HepG2 (cell line): ENCODE data around the gene EYA3. TPM values are rescaled to one million over a fixed set of nuclear protein-coding genes. Genes with fewer than 3 reads are reported as not detected.

Source experiments
- CCAR2 ChIP-seq: fragments of 200-400 bp; formaldehyde crosslinking; optimal IDR thresholded peaks from 2 replicates; pipeline ENCODE3; 2018; ENCODE audit warnings: low read depth, mild to moderate bottlenecking, low read length, moderate library complexity
- EZH2 ChIP-seq: conservative IDR thresholded peaks from 2 replicates; pipeline ENCODE4 v1.6.1; 2012; ENCODE audit warnings: mild to moderate bottlenecking, low read depth, low read length, moderate library complexity
- HIVEP1 ChIP-seq: sonication (generic); formaldehyde crosslinking; IDR thresholded peaks from 2 replicates; pipeline ENCODE4 v1.4.0; 2020; ENCODE audit warnings: mild to moderate bottlenecking, missing genetic modification reagents
- MEIS1 ChIP-seq: sonication (generic); formaldehyde crosslinking; IDR thresholded peaks from 2 replicates; pipeline ENCODE4 v1.9.0; 2021; ENCODE audit warnings: mild to moderate bottlenecking, missing genetic modification reagents, moderate library complexity, borderline replicate concordance
- MTA3 ChIP-seq: sonication (generic); formaldehyde crosslinking; IDR thresholded peaks from 2 replicates; pipeline ENCODE4 v1.4.0; 2020; ENCODE audit warnings: missing genetic modification reagents
- MYNN ChIP-seq: sonication (generic); formaldehyde crosslinking; IDR thresholded peaks from 2 replicates; pipeline ENCODE4 v1.4.0; 2020; ENCODE audit warnings: mild to moderate bottlenecking, low read depth, missing genetic modification reagents
- MZF1 ChIP-seq: sonication (generic); formaldehyde crosslinking; IDR thresholded peaks from 2 replicates; pipeline ENCODE4 v1.8.1; 2023; ENCODE audit warnings: mild to moderate bottlenecking, missing genetic modification reagents, borderline replicate concordance
- NFATC3 ChIP-seq: sonication (generic); formaldehyde crosslinking; IDR thresholded peaks from 2 replicates; pipeline ENCODE4 v1.5.1; 2020; ENCODE audit warnings: mild to moderate bottlenecking, missing genetic modification reagents
- PRMT3 ChIP-seq: sonication (generic); formaldehyde crosslinking; IDR thresholded peaks from 2 replicates; pipeline ENCODE4 v1.8.1; 2022; ENCODE audit warnings: low read depth, mild to moderate bottlenecking, moderate library complexity, missing genetic modification reagents, borderline replicate concordance
- RFX5 ChIP-seq: IDR thresholded peaks from 2 replicates; pipeline ENCODE4 v1.6.1; 2011; ENCODE audit warnings: low read depth, low read length, improper control_type of control experiment
- SP2 ChIP-seq: sonication (generic); formaldehyde crosslinking; IDR thresholded peaks from 2 replicates; pipeline ENCODE4 v1.5.1; 2020; ENCODE audit warnings: mild to moderate bottlenecking, missing genetic modification reagents
- WIZ ChIP-seq: sonication (generic); formaldehyde crosslinking; IDR thresholded peaks from 2 replicates; pipeline ENCODE4 v1.5.1; 2020; ENCODE audit warnings: mild to moderate bottlenecking, missing genetic modification reagents
- ZFP1 ChIP-seq: IDR thresholded peaks from 2 replicates; pipeline ENCODE4 v1.6.1; 2016
- ZMYM4 ChIP-seq: sonication (generic); formaldehyde crosslinking; IDR thresholded peaks from 2 replicates; pipeline ENCODE4 v1.8.1; 2023; ENCODE audit warnings: mild to moderate bottlenecking, missing genetic modification reagents
- ZNF10 ChIP-seq: sonication (generic); formaldehyde crosslinking; IDR thresholded peaks from 2 replicates; pipeline ENCODE4 v1.4.0; 2020; ENCODE audit warnings: mild to moderate bottlenecking, low read depth, missing genetic modification reagents, borderline replicate concordance
- ZNF230 ChIP-seq: sonication (generic); formaldehyde crosslinking; IDR thresholded peaks from 2 replicates; pipeline ENCODE4 v1.4.0; 2020; ENCODE audit warnings: mild to moderate bottlenecking, missing genetic modification reagents
- ZNF891 ChIP-seq: sonication (generic); formaldehyde crosslinking; IDR thresholded peaks from 2 replicates; pipeline ENCODE4 v1.5.0; 2020; ENCODE audit warnings: mild to moderate bottlenecking, missing genetic modification reagents
- polyA plus RNA-seq, 8 experiments: library from polyadenylated mRNA; depleted of rRNA in 3 of 8; stranded (reverse) in 7 of 8; unstranded in 1 of 8; fragments of >200 nt; fragmentation: Illumina TruSeq in 4 of 8; extraction: Trizol in 4 of 8; gene quantifications; 2 replicates each; pipeline versions ENCODE4 v1.2.1 to v1.2.3, GENCODE V29; 2011 to 2016; ENCODE audit warnings: low read depth in 4 of 8, missing spikeins in 1 of 8, mixed read lengths in 1 of 8; ENCODE audit not compliant: insufficient read depth in 1 of 8
- total RNA-seq, 5 experiments: library from RNA; depleted of rRNA; stranded (reverse); fragments of >200 nt; fragmentation: Illumina TruSeq; extraction: Trizol; gene quantifications; 2 replicates each; pipeline ENCODE4 v1.2.3, GENCODE V29; 2016; ENCODE audit warnings: low read depth in 1 of 5
- TF ChIP-seq, protein P1 (sequence below): sonication (generic); formaldehyde crosslinking; IDR thresholded peaks from 2 replicates; pipeline ENCODE4 v1.5.1; 2020; ENCODE audit warnings: missing genetic modification reagents, mild to moderate bottlenecking, borderline replicate concordance
- TF ChIP-seq, protein P2 (sequence below): IDR thresholded peaks from 2 replicates; pipeline ENCODE4 v1.6.1; 2016; ENCODE audit warnings: missing compliant biosample characterization, missing genetic modification reagents, borderline replicate concordance
- TF ChIP-seq, protein P3 (sequence below): sonication (generic); formaldehyde crosslinking; IDR thresholded peaks from 2 replicates; pipeline ENCODE4 v1.4.0; 2020; ENCODE audit warnings: mild to moderate bottlenecking, missing genetic modification reagents
- TF ChIP-seq, protein P4 (sequence below): sonication (generic); formaldehyde crosslinking; IDR thresholded peaks from 2 replicates; pipeline ENCODE4 v1.8.0; 2022; ENCODE audit warnings: low read depth, missing genetic modification reagents
- TF ChIP-seq, protein P5 (sequence below): sonication (generic); formaldehyde crosslinking; IDR thresholded peaks from 2 replicates; pipeline ENCODE4 v1.4.0; 2020; ENCODE audit warnings: missing genetic modification reagents, borderline replicate concordance

Gene EYA3
- total and polyA plus RNA-seq, 2 of the 13 experiments (the other 11 are each of a cell fraction or from before 2014, with no cell fraction given), result 13.9 to 19.7 TPM

DNA sequence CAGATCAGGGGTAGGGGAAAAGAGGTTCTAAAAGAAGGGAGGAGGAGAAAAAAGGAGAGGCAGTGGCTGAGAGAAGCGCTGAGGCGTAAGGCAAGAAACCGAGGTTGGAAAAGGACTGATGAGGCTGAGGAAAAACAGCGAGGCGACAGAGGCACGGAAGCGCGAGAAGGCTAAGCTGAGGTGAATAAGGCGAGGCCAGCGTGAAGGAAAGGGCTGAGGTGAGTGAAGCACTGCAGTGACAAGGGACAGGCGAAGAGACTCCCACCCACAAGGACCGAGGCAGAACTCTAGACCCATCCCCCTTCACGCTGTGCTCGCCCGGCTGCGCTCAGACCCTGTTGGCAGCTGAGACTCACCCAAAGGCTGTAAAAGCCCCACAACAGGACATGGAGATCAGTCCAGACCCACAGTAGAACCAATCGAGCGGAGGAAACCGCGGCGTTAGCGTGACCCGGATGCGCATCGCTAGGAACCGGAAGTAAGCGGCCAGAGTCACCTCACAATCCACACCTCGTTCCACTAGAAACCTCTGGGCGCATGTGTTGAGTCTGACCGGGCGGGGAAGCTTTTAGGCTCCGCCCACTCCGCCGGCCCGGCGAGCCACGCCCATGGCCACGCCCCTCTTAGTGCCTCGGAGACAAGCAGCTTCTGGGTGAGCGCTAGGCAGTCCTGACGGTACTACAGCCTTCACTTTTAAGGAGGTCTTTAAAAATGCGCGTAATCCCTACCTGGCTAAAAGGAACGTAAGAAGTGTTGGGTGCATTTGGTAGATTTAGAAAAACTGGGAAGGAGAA, at the start of gene EYA3 (continued):
- TF ChIP-seq ZNF891 (CRISPR knock-in tag) (no peak), CCAR2 (no peak), EZH2 (no peak), PRMT3 (CRISPR knock-in tag) (no peak), NFATC3 (CRISPR knock-in tag) (no peak), MZF1 (no peak), MTA3 (no peak), ZNF10 (CRISPR knock-in tag) (no peak), WIZ (CRISPR knock-in tag) (no peak), MEIS1 (CRISPR knock-in tag) (0 out of 2 replicates have a peak, but pooled peaks have one; percentile 58), MYNN (no peak), RFX5 (0 out of 2 replicates have a peak, but pooled peaks have one; percentile 25), ZFP1 (CRISPR knock-in tag) (peak; percentile 59; the same call in 1 of the 2 replicates), HIVEP1 (CRISPR knock-in tag) (no peak), ZMYM4 (CRISPR knock-in tag) (peak; percentile 79), ZNF230 (peak; percentile 28; the same call in 1 of the 2 replicates), SP2 (CRISPR knock-in tag) (peak; percentile 21; the same call in 1 of the 2 replicates)
- TF ChIP-seq, protein P1, sequence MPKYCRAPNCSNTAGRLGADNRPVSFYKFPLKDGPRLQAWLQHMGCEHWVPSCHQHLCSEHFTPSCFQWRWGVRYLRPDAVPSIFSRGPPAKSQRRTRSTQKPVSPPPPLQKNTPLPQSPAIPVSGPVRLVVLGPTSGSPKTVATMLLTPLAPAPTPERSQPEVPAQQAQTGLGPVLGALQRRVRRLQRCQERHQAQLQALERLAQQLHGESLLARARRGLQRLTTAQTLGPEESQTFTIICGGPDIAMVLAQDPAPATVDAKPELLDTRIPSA (CRISPR knock-in tag), result no peak; the same call in 1 of the 2 replicates
- TF ChIP-seq, protein P2, sequence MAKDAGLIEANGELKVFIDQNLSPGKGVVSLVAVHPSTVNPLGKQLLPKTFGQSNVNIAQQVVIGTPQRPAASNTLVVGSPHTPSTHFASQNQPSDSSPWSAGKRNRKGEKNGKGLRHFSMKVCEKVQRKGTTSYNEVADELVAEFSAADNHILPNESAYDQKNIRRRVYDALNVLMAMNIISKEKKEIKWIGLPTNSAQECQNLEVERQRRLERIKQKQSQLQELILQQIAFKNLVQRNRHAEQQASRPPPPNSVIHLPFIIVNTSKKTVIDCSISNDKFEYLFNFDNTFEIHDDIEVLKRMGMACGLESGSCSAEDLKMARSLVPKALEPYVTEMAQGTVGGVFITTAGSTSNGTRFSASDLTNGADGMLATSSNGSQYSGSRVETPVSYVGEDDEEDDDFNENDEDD, result peak; percentile 69; the same call in 1 of the 2 replicates
- TF ChIP-seq, protein P3, sequence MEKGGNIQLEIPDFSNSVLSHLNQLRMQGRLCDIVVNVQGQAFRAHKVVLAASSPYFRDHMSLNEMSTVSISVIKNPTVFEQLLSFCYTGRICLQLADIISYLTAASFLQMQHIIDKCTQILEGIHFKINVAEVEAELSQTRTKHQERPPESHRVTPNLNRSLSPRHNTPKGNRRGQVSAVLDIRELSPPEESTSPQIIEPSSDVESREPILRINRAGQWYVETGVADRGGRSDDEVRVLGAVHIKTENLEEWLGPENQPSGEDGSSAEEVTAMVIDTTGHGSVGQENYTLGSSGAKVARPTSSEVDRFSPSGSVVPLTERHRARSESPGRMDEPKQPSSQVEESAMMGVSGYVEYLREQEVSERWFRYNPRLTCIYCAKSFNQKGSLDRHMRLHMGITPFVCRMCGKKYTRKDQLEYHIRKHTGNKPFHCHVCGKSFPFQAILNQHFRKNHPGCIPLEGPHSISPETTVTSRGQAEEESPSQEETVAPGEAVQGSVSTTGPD (CRISPR knock-in tag), result no peak
- TF ChIP-seq, protein P4, sequence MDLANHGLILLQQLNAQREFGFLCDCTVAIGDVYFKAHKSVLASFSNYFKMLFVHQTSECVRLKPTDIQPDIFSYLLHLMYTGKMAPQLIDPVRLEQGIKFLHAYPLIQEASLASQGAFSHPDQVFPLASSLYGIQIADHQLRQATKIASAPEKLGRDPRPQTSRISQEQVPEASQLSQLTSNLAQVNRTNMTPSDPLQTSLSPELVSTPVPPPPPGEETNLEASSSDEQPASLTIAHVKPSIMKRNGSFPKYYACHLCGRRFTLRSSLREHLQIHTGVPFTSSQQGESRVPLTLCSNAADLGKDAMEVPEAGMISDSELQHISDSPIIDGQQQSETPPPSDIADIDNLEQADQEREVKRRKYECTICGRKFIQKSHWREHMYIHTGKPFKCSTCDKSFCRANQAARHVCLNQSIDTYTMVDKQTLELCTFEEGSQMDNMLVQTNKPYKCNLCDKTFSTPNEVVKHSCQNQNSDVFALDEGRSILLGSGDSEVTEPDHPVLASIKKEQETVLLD (CRISPR knock-in tag), result no peak
- TF ChIP-seq, protein P5, sequence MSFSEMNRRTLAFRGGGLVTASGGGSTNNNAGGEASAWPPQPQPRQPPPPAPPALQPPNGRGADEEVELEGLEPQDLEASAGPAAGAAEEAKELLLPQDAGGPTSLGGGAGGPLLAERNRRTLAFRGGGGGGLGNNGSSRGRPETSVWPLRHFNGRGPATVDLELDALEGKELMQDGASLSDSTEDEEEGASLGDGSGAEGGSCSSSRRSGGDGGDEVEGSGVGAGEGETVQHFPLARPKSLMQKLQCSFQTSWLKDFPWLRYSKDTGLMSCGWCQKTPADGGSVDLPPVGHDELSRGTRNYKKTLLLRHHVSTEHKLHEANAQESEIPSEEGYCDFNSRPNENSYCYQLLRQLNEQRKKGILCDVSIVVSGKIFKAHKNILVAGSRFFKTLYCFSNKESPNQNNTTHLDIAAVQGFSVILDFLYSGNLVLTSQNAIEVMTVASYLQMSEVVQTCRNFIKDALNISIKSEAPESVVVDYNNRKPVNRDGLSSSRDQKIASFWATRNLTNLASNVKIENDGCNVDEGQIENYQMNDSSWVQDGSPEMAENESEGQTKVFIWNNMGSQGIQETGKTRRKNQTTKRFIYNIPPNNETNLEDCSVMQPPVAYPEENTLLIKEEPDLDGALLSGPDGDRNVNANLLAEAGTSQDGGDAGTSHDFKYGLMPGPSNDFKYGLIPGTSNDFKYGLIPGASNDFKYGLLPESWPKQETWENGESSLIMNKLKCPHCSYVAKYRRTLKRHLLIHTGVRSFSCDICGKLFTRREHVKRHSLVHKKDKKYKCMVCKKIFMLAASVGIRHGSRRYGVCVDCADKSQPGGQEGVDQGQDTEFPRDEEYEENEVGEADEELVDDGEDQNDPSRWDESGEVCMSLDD (CRISPR knock-in tag), result no peak
